HG02938 (cell line): ENCODE data around the gene CXCR5.

ENCODE experiments used
- ATAC-seq: cut with Tn5 transposase; IDR thresholded peaks from one replicate; pipeline ENCODE4 v1.9.1; 2021; ENCODE audit warnings: mild to moderate bottlenecking, moderate library complexity; ENCODE audit not compliant: unreplicated experiment

The CXCR5 gene

GRCh38 chr11:118911880-118912741 lies 28.4 kb downstream of the CXCR5 start:
- no peak for ATAC-seq

- no peak for ATAC-seq
These were observed 29.2 kb downstream of the CXCR5 start for GRCh38 chr11:118912742-118913410.

- ATAC-seq: no peak
These were observed 29.9 kb downstream of the CXCR5 start for GRCh38 chr11:118913411-118914125.

- ATAC-seq: no peak
These were observed 30.7 kb downstream of the CXCR5 start for GRCh38 chr11:118914178-118914918.

GRCh38 chr11:118914987-118915386 lies 31.3 kb downstream of the CXCR5 start:
- no peak for ATAC-seq

GRCh38 chr11:118915396-118915795 lies 31.7 kb downstream of the CXCR5 start:
- no peak for ATAC-seq

- ATAC-seq: no peak
These were observed 32.5 kb downstream of the CXCR5 start for GRCh38 chr11:118915941-118916841.

GRCh38 chr11:118916842-118917388 lies 33.2 kb downstream of the CXCR5 start:
- no peak for ATAC-seq

GRCh38 chr11:118917481-118918127 lies 33.9 kb downstream of the CXCR5 start:
- ATAC-seq: no peak

GRCh38 chr11:118918128-118918685 lies 34.5 kb downstream of the CXCR5 start:
- no peak for ATAC-seq

GRCh38 chr11:118918686-118919280 lies 35.1 kb downstream of the CXCR5 start:
- ATAC-seq: no peak

GRCh38 chr11:118921121-118921928 lies 37.6 kb downstream of the CXCR5 start:
- ATAC-seq: no peak

GRCh38 chr11:118921929-118922744 lies 38.4 kb downstream of the CXCR5 start:
- ATAC-seq: no peak

- no peak for ATAC-seq
These were observed 39.3 kb downstream of the CXCR5 start for GRCh38 chr11:118922745-118923627.

- ATAC-seq: no peak
These were observed 40.3 kb downstream of the CXCR5 start for GRCh38 chr11:118923721-118924587.
